ENCODE data around the gene AP3B1.

GRCh38 chr5:78293851-78294247 is 649 bp downstream of the AP3B1 start:
- no peak for TF ChIP-seq CTCF (IDR thresholded peaks at IDR 0.05)
- no peak for TF ChIP-seq POLR2A (IDR thresholded peaks at IDR 0.05)
